Measurements from ENCODE around the gene SFRP4. TPM values are rescaled to one million over a fixed set of nuclear protein-coding genes. Genes with fewer than 3 reads are reported as not detected.

SFRP4 gene
- total and polyA plus RNA-seq, 10 of the 15 experiments (the other 5 are each of a cell fraction or from before 2014, with no cell fraction given) = 0.02 to 0.15 (median 0.14) TPM; not detected in 7

GRCh38 chr7:37964196-37964595 lies 47.6 kb upstream of the SFRP4 start:
- FAIRE-seq = no peak
- ChIA-PET POLR2A (no interaction called here), SMC1A (ENCODE audit: uncharacterized antibody, unreplicated experiment) (interaction anchor here (1.2 kb wide), 1 partner anchor 26 kb away, joined by 3 read pairs; no protein-coding TSS in a partner anchor)

GRCh38 chr7:37961251-37961650 lies 44.6 kb upstream of the SFRP4 start:
- no peak overlapping the region for H3K4me3 ChIP-seq
- H2AFZ ChIP-seq (ENCODE audit: control insufficient read depth, low read depth, low read length) = no peak overlapping the region
- intact Hi-C loops (cut with micrococcal nuclease; ENCODE audit: unreplicated experiment) (no loop called here), in situ Hi-C loops (cut with MboI) (no loop called here)
- ChIA-PET POLR2A (interaction anchor here (0.7 kb wide), 1 partner anchor 8 kb away, joined by 3 read pairs; no protein-coding TSS in a partner anchor), RAD21 (ENCODE audit: unreplicated experiment) (no interaction called here), SMC1A (ENCODE audit: uncharacterized antibody, unreplicated experiment) (no interaction called here), CTCF (no interaction called here)
- no peaks in the 10 kb centered on the region for H3K4me1 ChIP-seq (ENCODE audit: control insufficient read depth, insufficient read depth, low read length)
- H3K36me3 ChIP-seq (ENCODE audit: control insufficient read depth in 2 of 2, insufficient read depth in 2 of 2, low read length in 1 of 2) = no peaks in the 10 kb centered on the region
- no peak overlapping the region for H3K9ac ChIP-seq (ENCODE audit: control insufficient read depth, insufficient read depth, low read length)
- no peak overlapping the region for H3K4me2 ChIP-seq (ENCODE audit: control insufficient read depth, insufficient read depth)
- DNase-seq (ENCODE audit: low read depth, low spot score) (no peak), FAIRE-seq (no peak), ATAC-seq (no peak)
- no peaks in the 10 kb centered on the region for H3K79me2 ChIP-seq (ENCODE audit: control insufficient read depth, insufficient read depth, low read length)
- H3K9me3 ChIP-seq (replicated peaks; ENCODE audit: control insufficient read depth, insufficient read depth, low read length) = no peaks in the 10 kb centered on the region
- no peaks in the 10 kb centered on the region for H3K27me3 ChIP-seq (replicated peaks in 1 of 2; ENCODE audit: control insufficient read depth in 2 of 2, insufficient read depth in 2 of 2, low read length in 1 of 2)
- 48% methylated on average over 5 of the region's 5 CpGs for WGBS (ENCODE audit: insufficient coverage, insufficient replicate concordance, low lambda C conversion rate, missing lambda C conversion rate)
- H4K20me1 ChIP-seq (ENCODE audit: control insufficient read depth, insufficient read depth) = no peaks in the 10 kb centered on the region
- H3K27ac ChIP-seq (ENCODE audit: control insufficient read depth, insufficient read depth) = no peak overlapping the region
- BruUV-seq (replicated peaks) = no TSS peak
- TF ChIP-seq ZNF384 (IDR thresholded peaks at IDR 0.05; ENCODE audit: borderline replicate concordance, low read depth, low read length) (no peak), RAD21 (IDR thresholded peaks at IDR 0.05; ENCODE audit: insufficient read depth, low read depth, low read length) (no peak), MTA2 (IDR thresholded peaks at IDR 0.05; ENCODE audit: low read depth) (no peak), PAX5 (IDR thresholded peaks at IDR 0.05; ENCODE audit: borderline replicate concordance, low read depth, low read length) (no peak), NFIC (IDR thresholded peaks at IDR 0.05; ENCODE audit: low read depth, low read length) (no peak), MYB (IDR thresholded peaks at IDR 0.05; ENCODE audit: borderline replicate concordance, low read depth, low read length) (no peak), ATF2 (IDR thresholded peaks at IDR 0.05; ENCODE audit: low read length) (no peak), MLLT1 (IDR thresholded peaks at IDR 0.05) (no peak)

More at GRCh38 chr7:37964196-37964595, 47.6 kb upstream of the SFRP4 start:
- in situ Hi-C loops (cut with MboI) = no loop called here
- Histone ChIP-seq H3K36me3 (ENCODE audit: control insufficient read depth in 2 of 2, insufficient read depth in 2 of 2, low read length in 1 of 2) (no peaks in the 10 kb centered on the region), H3K9me3 (replicated peaks; ENCODE audit: control insufficient read depth, insufficient read depth, low read length) (no peaks in the 10 kb centered on the region), H3K27ac (ENCODE audit: control insufficient read depth, insufficient read depth) (no peak overlapping the region), H3K27me3 (replicated peaks in 1 of 2; ENCODE audit: control insufficient read depth in 2 of 2, insufficient read depth in 2 of 2, low read length in 1 of 2) (no peaks in the 10 kb centered on the region), H3K79me2 (ENCODE audit: control insufficient read depth, insufficient read depth, low read length) (no peaks in the 10 kb centered on the region), H2AFZ (ENCODE audit: control insufficient read depth, low read depth, low read length) (no peak overlapping the region), H3K4me2 (ENCODE audit: control insufficient read depth, insufficient read depth) (no peak overlapping the region), H3K4me3 (no peak overlapping the region), H3K9ac (ENCODE audit: control insufficient read depth, insufficient read depth, low read length) (no peak overlapping the region), H4K20me1 (ENCODE audit: control insufficient read depth, insufficient read depth) (no peaks in the 10 kb centered on the region), H3K4me1 (ENCODE audit: control insufficient read depth, insufficient read depth, low read length) (no peaks in the 10 kb centered on the region)
- ChIA-PET RAD21 (ENCODE audit: unreplicated experiment) (interaction anchor here (1.2 kb wide), 1 partner anchor 63 kb away, joined by 3 read pairs; no protein-coding TSS in a partner anchor), CTCF (interaction anchor here (1.4 kb wide), 1 partner anchor 62 kb away, joined by 5 read pairs; no protein-coding TSS in a partner anchor)
- no peak for TF ChIP-seq FOS (IDR thresholded peaks at IDR 0.05; ENCODE audit: borderline replicate concordance, extremely low read depth, insufficient read length)
- TF ChIP-seq EGR1 (IDR thresholded peaks at IDR 0.05; ENCODE audit: borderline replicate concordance in 1 of 2, low read depth in 2 of 2, low read length in 2 of 2) = no peak
- TF ChIP-seq FOXM1 (IDR thresholded peaks at IDR 0.05; ENCODE audit: low read depth, low read length) = no peak
- TF ChIP-seq ZZZ3 (IDR thresholded peaks at IDR 0.05; ENCODE audit: control insufficient read depth, insufficient read length, low read depth) = no peak
- TF ChIP-seq RFX5 (IDR thresholded peaks at IDR 0.05; ENCODE audit: low read depth, low read length) = no peak
- TF ChIP-seq BCL11A (IDR thresholded peaks at IDR 0.05; ENCODE audit: low read depth, low read length) = no peak
- TF ChIP-seq FOXK2 (IDR thresholded peaks at IDR 0.05) = no peak
- no peak for TF ChIP-seq CBFB (IDR thresholded peaks at IDR 0.05; ENCODE audit: low read depth)
- no peak for TF ChIP-seq TARDBP (IDR thresholded peaks at IDR 0.05; ENCODE audit: borderline replicate concordance)
- TF ChIP-seq RB1 (IDR thresholded peaks at IDR 0.05; ENCODE audit: borderline replicate concordance) = no peak
- TF ChIP-seq HDAC6 (IDR thresholded peaks at IDR 0.05; ENCODE audit: unreplicated experiment) = no peak
- TF ChIP-seq TCF7 (IDR thresholded peaks at IDR 0.05; ENCODE audit: borderline replicate concordance) = no peak
- no peak for TF ChIP-seq PML (IDR thresholded peaks at IDR 0.05; ENCODE audit: low read length)
- no peak for TF ChIP-seq ZNF24 (IDR thresholded peaks at IDR 0.05)
- no peak for TF ChIP-seq BMI1 (IDR thresholded peaks at IDR 0.05; ENCODE audit: borderline replicate concordance)
- TF ChIP-seq TBL1XR1 (IDR thresholded peaks at IDR 0.05; ENCODE audit: low read depth, low read length) = no peak
- TF ChIP-seq KLF5 (IDR thresholded peaks at IDR 0.05; ENCODE audit: partially characterized antibody) = no peak
- 11% methylated on average over 5 of the region's 5 CpGs for WGBS (ENCODE audit: insufficient coverage, insufficient replicate concordance, low lambda C conversion rate, missing lambda C conversion rate)
- ATAC-seq (no peak), DNase-seq (ENCODE audit: low read depth, low spot score) (no peak)
- no TSS peak for BruUV-seq (replicated peaks)
- intact Hi-C loops (cut with micrococcal nuclease; ENCODE audit: unreplicated experiment) = no loop called here

Measured in GM12878 (cell line).